ENCODE data around the gene BCAP31.
A peak's percentile ranks its signal among the peaks of the same experiment; 100 is the strongest.

The BCAP31 gene

DNA sequence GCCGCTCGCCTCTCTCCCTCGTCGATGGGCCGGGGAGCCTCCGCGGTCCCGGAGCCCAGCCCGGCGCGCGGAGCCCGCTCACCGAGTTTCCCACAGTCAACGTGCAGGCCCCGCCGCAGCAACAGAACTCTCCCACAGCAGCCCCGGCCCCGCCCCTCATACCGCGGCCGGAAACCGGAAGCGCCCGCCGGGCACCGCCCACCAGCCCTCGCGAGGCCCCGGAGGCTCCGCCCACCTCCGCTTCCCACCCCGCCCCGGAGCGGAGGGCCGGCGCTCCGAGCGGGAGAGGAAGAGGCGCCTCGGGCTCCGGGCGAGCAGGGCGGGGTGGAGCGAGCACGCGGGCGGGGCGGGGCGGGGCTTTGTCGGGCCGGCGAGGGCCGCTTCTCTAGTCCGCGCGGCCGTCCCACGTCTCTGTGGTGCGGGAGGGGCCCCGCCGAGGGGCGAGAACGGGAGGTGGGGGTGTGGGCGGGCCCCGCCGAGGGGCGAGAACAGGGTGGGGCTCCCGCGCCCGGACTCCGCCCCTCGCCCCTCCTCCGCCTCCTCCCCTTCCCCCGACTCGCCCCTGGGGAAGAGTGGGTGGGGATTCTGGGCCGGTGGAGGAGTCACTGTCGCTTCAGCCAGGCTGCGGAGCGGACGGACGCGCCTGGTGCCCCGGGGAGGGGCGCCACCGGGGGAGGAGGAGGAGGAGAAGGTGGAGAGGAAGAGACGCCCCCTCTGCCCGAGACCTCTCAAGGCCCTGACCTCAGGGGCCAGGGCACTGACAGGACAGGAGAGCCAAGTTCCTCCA is at the start of gene BCAP31, which contains the start of gene ABCD1:
Gene BCAP31, minus strand, starts transcription at position 136 of the 787 bp plus-strand sequence. CDS start 1,143 bp downstream, outside the sequence.
Gene ABCD1, plus strand, starts transcription at position 605 of the 787 bp plus-strand sequence. CDS start 411 bp downstream, outside the sequence.
- DNase-seq, result peak; percentile 90

GRCh38 chrX:153773218-153773611 is 49.0 kb upstream of the BCAP31 start:
- DNase-seq, result no peak

GRCh38 chrX:153772316-153773217 is 48.4 kb upstream of the BCAP31 start:
- no peak for DNase-seq

- DNase-seq, result peak; percentile 30
These were observed 47.5 kb upstream of the BCAP31 start for GRCh38 chrX:153771415-153772315.

DNA sequence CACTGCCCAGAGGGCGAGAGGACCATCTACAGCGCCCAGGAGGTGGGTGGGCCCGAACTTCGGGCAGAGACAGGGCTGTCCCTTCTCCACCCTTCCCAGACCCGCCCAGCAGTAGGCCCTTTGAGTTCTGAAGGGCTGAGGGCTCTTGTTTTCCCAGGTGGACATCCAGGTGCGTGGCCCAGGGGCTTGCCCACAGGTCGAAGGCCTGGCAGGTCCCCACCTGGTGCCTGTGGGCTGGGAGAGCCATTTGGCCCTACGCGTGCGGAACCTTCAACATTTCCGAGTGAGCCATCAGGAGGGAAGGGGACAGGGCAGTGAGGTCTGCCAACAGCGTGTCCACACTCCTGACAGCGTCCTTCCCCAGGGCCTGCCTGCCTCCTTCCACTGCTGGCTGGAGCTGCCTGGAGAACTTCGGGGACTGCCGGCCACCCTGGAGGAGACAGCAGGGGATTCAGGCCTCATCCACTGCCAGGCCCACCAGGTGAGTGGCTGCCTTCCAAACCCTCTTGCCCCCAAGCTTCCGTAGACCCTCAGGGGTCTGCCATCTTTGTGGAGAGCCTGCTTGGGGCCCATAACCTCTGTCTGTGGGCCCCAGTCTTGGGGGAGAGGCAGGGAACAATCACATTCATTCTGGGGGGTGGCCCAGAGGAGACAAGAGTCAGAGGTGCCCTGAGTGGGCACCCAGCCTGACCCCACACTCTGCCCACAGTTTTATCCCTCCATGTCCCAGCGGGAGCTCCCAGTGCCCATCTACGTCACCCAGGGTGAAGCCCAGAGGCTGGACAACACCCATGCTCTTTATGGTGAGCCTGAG is 46.6 kb upstream of the BCAP31 start:
- DNase-seq, result no peak

GRCh38 chrX:153769865-153770600 is 45.8 kb upstream of the BCAP31 start:
- DNase-seq, result peak; percentile 20

DNA sequence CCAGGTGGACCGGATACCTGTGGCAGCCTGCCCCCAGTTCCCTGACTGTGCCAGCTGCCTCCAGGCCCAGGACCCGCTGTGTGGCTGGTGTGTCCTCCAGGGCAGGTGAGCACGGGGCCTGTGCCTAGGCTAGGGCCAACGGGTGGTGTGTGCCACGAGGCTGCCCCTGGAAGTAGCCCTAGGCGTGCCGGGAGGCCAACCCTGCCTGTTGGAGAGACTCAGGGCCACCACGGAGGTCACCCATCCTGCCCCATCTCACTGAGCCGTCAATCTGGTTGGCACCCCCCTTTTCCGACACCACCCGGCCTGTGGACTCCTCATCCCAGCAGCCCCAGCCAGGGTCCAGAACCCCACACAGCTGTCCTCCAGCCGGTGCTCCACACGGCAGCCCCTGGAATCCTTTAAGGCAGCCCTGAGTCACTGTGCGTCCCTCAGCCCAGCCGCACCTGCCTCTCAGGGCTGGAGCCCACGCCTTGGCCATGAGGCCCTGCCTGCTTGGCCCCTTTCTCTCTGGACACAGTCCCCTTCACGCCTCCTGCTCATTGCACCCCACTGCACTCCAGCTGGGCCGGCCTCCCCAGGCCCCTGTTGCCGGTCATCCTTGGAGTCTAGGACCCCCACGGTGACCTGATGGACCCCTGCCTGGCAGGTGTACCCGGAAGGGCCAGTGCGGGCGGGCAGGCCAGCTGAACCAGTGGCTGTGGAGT is 45.1 kb upstream of the BCAP31 start:
- DNase-seq, result peak; percentile 36

- DNase-seq, result peak; percentile 48
These were observed 44.3 kb upstream of the BCAP31 start for GRCh38 chrX:153768311-153769157.

DNA sequence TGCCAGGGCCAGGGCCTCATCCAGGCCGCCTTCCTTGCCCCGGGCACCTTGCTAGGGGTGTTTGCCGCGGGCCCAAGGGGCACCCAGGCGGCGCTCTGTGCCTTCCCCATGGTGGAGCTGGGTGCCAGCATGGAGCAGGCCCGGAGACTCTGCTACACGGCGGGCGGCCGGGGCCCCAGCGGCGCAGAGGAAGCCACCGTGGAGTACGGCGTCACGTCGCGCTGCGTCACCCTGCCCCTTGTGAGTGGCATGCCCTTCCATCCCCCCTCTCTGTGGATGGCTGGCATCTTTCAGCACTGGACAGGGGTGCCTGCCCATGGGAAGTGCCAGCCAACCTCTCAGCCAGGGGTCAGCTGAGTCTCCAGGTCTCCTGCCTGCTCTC is 43.5 kb upstream of the BCAP31 start:
- DNase-seq, result peak; percentile 20

DNA sequence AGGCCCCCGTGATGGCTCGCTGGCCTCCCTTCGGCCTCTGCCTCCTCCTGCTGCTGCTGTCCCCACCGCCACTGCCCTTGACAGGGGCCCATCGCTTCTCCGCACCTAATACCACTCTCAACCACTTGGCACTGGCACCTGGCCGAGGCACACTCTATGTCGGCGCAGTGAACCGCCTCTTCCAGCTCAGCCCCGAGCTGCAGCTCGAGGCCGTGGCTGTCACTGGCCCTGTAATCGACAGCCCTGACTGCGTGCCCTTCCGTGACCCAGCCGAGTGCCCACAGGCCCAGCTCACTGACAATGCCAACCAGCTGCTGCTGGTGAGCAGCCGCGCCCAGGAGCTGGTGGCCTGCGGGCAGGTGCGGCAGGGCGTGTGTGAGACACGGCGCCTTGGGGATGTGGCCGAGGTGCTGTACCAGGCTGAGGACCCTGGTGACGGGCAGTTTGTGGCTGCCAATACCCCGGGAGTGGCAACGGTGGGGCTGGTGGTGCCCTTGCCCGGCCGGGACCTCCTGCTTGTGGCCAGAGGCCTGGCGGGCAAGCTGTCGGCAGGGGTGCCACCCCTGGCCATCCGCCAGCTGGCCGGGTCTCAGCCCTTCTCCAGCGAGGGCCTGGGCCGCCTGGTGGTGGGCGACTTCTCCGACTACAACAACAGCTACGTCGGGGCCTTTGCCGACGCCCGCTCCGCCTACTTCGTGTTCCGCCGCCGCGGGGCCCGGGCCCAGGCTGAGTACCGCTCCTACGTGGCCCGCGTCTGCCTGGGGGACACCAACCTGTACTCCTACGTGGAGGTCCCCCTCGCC is 42.9 kb upstream of the BCAP31 start:
- peak; percentile 46 for DNase-seq

DNA sequence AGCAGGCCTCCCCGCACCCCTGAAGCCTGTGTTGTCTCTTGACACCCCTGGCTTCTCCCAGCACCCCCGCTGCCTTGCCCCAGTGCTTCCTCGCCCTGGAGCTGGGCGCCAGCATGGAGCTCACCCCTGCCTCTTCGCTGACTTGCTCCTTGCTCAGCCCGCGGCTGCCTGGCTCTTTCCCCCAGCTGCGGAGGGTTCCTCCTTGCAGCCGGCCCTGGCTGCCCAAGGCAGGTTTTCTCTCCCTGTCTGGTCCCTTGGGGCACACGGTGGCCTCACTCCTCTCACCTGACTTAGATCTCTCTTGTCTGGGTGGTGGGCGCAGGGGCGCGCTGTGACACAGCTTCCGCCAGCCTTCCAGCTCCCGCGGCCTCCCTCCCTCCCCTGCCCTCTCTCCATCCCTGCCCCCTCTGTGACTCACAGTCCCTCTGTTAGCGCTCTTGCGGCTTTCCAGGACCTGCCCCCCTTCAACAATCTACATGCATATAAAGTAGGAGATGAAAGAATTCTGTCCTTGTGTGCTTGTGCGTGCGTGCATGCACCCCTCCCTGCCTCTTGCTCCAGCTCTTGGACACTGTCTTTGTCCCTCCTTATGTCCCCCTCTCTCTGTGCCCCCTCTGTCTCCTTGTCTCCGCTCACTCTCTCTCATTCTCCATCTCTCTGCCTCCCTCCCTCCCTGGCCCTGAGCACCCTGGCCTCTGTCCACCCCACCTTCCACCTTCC is 42.1 kb upstream of the BCAP31 start:
- peak; percentile 60 for DNase-seq

GRCh38 chrX:153765138-153766079 is 41.2 kb upstream of the BCAP31 start:
- DNase-seq, result peak; percentile 42

GRCh38 chrX:153764786-153765137 is 40.6 kb upstream of the BCAP31 start:
- DNase-seq, result no peak

DNA sequence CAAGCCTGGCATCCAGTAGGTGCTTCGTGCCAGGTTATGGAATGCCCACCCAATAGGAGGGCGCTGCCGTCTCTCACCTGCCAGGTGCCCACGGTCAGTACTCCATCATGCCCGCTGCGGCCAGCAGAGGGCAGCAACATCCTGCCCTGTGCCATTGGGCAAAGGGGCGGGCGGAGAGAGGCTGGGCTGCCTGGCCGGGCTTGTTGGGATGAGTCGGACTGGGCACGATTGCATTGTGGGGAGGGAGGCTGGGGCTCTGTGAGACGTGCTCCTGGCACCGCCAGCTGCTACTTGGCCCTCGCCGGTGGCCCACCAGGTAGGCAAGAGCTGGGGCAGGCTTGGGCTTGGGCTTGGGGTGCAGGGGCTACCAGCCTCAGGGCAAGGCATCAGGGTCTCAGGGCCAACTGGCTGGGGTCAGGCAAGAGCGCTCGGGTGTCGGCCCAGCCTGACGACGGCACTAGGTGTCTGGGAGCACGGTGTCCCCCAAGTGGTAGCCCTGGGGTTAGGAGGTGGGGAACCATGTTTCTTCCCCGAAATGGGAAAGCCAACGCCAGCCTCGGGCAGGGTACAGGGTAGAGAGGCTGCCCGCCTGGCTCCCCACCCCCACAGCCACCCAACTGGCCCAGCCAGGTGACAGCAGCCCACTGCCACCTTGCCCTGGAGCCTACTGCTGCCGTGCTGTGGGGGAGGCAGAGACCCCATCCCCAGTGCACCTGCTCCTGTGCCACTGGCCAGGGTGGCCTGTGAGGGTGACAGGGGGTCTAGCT is 40.0 kb upstream of the BCAP31 start, which contains the start of gene PLXNB3:
Gene PLXNB3, plus strand, starts transcription at position 261 of the 767 bp plus-strand sequence. CDS start 1,287 bp downstream, outside the sequence.
- peak; percentile 86 for DNase-seq

DNA sequence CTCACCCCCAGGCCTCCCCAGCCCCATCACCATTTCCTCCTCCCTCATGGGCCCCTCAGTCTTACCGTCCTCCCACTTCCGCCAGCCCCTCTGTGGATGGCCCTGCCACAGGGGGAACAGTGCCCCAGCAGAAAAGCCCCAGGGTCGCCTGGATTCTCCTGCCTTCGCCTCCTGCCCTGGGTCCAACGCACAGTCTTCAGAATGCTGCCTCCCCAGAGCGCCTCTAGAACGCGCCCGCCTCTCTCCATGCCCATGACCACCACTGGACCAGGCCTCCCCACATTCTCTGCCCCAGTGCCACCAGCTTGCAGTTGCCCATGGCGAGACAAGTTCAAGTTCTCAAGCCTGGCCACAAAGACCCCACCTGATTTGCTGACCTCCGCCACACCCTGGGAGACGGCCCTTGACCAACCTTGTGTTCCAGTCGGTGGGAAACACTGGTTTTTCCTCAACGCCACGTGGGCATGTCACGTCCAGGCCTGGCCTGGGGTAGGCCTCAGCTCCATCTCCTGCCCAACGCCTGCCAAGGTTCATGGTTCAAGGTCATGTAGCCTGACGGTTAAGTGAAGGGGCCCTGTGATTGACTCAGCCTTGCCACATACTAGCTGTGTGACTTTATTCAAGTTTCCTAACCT is 39.2 kb upstream of the BCAP31 start:
- peak; percentile 40 for DNase-seq
